Neural progenitor cell (in vitro differentiated cells): ENCODE measurements around the gene GDNF. TPM values are rescaled to one million over a fixed set of nuclear protein-coding genes. Genes with fewer than 3 reads are reported as not detected.

Experiments
- DNase-seq: peaks from one replicate; pipeline ENCODE4 v3.0.0-alpha.2; 2016; ENCODE audit warnings: low spot score
- H2AFZ ChIP-seq: fragments of 200-600 bp; sonication (generic); replicated peaks from 2 replicates; pipeline ENCODE4 v1.6.1; 2016; ENCODE audit warnings: antibody characterized with exemption
- H3F3A ChIP-seq: fragments of 200-600 bp; sonication (generic); 2 replicates; pipeline ENCODE4 v1.6.1; 2016; ENCODE audit warnings: antibody characterized with exemption, low read depth
- H3K27ac ChIP-seq: fragments of 200-600 bp; sonication (generic); 2 replicates; pipeline ENCODE4 v1.5.1; 2016; ENCODE audit warnings: mild to moderate bottlenecking
- H3K27me3 ChIP-seq: fragments of 200-600 bp; sonication (generic); 2 replicates; pipeline ENCODE4 v1.6.1; 2016; ENCODE audit warnings: mild to moderate bottlenecking, moderate library complexity
- H3K36me3 ChIP-seq: fragments of 200-600 bp; sonication (generic); 2 replicates; pipeline ENCODE4 v1.5.1; 2016
- H3K4me1 ChIP-seq: fragments of 200-600 bp; sonication (generic); 2 replicates; pipeline ENCODE4 v1.6.1; 2016; ENCODE audit warnings: mixed run types
- H3K4me2 ChIP-seq: fragments of 200-600 bp; sonication (generic); 2 replicates; pipeline ENCODE4 v1.6.1; 2016
- H3K4me3 ChIP-seq: fragments of 200-600 bp; sonication (generic); 2 replicates; pipeline ENCODE4 v1.5.1; 2016
- H3K79me2 ChIP-seq: fragments of 200-600 bp; sonication (generic); 2 replicates; pipeline ENCODE4 v1.6.1; 2016; ENCODE audit warnings: low read depth
- H3K9ac ChIP-seq: fragments of 200-600 bp; sonication (generic); 2 replicates; pipeline ENCODE4 v1.6.1; 2016
- H3K9me3 ChIP-seq: fragments of 200-600 bp; sonication (generic); 2 replicates; pipeline ENCODE4 v1.5.1; 2016; ENCODE audit warnings: low read depth
- H4K20me1 ChIP-seq: fragments of 200-600 bp; sonication (generic); 2 replicates; pipeline ENCODE4 v1.6.1; 2016; ENCODE audit warnings: low read depth
- H3K27ac Mint-ChIP-seq: 3 replicates; pipeline ENCODE4 v1.8.0; 2021; ENCODE audit warnings: mixed read lengths
- H3K27me3 Mint-ChIP-seq: 2 replicates; pipeline ENCODE4 v1.8.0; 2022; ENCODE audit warnings: low read depth, mild to moderate bottlenecking, inconsistent platforms, moderate library complexity, mixed read lengths; ENCODE audit not compliant: insufficient read depth
- H3K36me3 Mint-ChIP-seq: 3 replicates; pipeline ENCODE4 v1.8.0; 2021; ENCODE audit warnings: mixed read lengths
- H3K4me1 Mint-ChIP-seq: 3 replicates; pipeline ENCODE4 v1.8.0; 2021; ENCODE audit warnings: mixed read lengths
- H3K4me3 Mint-ChIP-seq: 3 replicates; pipeline ENCODE4 v1.8.0; 2021; ENCODE audit warnings: mild to moderate bottlenecking, moderate library complexity, mixed read lengths
- H3K9me3 Mint-ChIP-seq: 3 replicates; pipeline ENCODE4 v1.8.0; 2020; ENCODE audit warnings: mixed read lengths
- EZH2 ChIP-seq: fragments of 200-600 bp; sonication (generic); IDR thresholded peaks from 2 replicates; pipeline ENCODE4 v1.6.1; 2017; ENCODE audit warnings: antibody characterized with exemption, mild to moderate bottlenecking, moderate library complexity
- EZH2phosphoT487 ChIP-seq: fragments of 200-600 bp; sonication (generic); IDR thresholded peaks from 2 replicates; pipeline ENCODE4 v1.6.1; 2017; ENCODE audit warnings: antibody characterized with exemption
- total RNA-seq: library from RNA; depleted of rRNA; stranded (reverse); fragments of >200 nt; gene quantifications from 2 replicates; pipeline ENCODE4 v1.2.3, GENCODE V29; 2015; ENCODE audit warnings: low replicate concordance
- TF ChIP-seq, protein P1 (sequence below): fragments of 200-600 bp; sonication (generic); IDR thresholded peaks from 2 replicates; pipeline ENCODE4 v1.5.1; 2017; ENCODE audit warnings: antibody characterized with exemption, mild to moderate bottlenecking

The GDNF gene
- total RNA-seq, 1 donor from 2014 or later, result not detected

DNA sequence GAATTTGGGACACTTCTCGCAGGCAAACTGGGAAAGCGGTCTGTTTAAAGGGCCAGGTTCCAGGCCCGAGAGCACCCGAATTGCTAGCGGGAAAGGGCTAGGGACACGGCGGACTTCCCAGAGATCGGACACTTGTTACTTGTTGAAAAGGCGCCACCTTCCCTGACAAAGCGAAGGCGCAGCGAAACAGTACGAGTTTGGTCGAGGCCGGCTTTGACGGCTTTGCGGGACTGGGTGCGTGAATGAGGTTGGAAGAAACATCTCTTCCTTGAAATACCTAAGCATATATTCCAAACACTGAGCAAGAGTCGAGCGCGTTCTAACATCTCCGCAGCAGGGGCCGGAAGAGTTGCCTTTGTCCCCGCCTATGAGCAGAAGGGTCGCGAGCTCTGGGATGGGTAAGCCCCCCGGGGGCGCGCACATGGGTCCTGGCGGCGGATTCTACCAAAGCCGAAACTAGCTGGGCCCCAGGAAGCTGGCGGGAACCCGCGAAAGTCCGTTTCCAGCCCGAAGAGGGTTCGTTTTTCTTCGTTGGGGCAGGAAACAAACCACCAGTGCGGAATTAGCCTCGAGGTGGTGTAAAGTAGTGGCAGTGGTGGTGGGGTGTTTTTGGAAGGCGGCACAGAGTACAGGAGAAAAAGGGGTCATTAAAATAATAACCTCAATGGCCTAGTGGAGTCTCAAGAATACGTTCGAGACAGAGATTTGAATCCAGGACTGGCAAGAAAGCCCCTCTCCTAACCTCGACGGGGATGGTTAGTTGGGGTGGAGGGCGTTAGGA, 1.5 kb downstream of the GDNF start:
- H3K27me3 Mint-ChIP-seq, result peaks cover 70% of the 10 kb centered on the region
- H3K27ac Mint-ChIP-seq, result no peak overlapping the region
- H3K9ac ChIP-seq, result no peak overlapping the region

DNA sequence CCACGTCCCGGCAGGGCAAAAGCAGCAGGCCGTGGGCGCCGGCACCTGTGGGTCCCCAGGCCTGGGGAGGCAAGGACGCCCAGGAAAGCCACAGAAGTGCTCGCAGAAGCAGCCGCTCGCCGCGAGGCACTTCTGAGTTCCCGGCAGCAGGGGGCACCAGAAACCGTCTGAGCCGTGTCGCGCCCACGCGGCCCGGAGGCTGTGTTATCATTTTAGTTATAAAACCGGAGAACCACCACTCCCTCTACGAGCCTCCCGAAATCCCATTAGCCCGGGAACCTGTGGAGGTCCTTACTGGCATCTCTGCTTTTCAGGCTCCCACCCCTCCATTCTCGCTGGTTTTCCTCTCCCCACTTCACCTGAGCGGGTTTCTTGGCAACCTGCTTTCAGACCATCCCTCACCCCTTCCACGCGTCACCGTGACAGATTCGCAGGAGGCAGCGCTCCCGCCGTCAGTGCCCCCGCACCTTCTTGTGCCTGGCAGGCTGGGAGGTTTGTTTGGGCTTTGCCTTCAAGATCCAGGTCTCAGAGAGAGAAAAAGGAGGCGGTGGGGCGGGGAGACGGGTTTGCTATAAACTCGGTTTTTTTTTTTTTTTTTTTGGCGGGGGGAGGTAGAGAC, 2.3 kb downstream of the GDNF start:
- Histone ChIP-seq H3K4me2 (peak overlapping the region; percentile 82), H4K20me1 (peaks cover 15% of the 10 kb centered on the region), H3F3A (peaks cover 32% of the 10 kb centered on the region), H3K27me3 (peaks cover 97% of the 10 kb centered on the region), H3K4me1 (peaks cover 29% of the 10 kb centered on the region), H3K4me3 (peak overlapping the region; percentile 44), H3K36me3 (no peaks in the 10 kb centered on the region), H2AFZ (peak overlapping the region; percentile 91), H3K9me3 (no peaks in the 10 kb centered on the region), H3K27ac (no peak overlapping the region), H3K9ac (no peak overlapping the region), H3K79me2 (no peaks in the 10 kb centered on the region)
- H3K9me3 Mint-ChIP-seq, result peaks cover 2% of the 10 kb centered on the region
- H3K27ac Mint-ChIP-seq, result no peak overlapping the region
- DNase-seq, result peak; percentile 78
- TF ChIP-seq, protein P1, sequence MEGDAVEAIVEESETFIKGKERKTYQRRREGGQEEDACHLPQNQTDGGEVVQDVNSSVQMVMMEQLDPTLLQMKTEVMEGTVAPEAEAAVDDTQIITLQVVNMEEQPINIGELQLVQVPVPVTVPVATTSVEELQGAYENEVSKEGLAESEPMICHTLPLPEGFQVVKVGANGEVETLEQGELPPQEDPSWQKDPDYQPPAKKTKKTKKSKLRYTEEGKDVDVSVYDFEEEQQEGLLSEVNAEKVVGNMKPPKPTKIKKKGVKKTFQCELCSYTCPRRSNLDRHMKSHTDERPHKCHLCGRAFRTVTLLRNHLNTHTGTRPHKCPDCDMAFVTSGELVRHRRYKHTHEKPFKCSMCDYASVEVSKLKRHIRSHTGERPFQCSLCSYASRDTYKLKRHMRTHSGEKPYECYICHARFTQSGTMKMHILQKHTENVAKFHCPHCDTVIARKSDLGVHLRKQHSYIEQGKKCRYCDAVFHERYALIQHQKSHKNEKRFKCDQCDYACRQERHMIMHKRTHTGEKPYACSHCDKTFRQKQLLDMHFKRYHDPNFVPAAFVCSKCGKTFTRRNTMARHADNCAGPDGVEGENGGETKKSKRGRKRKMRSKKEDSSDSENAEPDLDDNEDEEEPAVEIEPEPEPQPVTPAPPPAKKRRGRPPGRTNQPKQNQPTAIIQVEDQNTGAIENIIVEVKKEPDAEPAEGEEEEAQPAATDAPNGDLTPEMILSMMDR, result peak; percentile 77
- TF ChIP-seq EZH2phosphoT487, result no peak
- peak; percentile 53 for TF ChIP-seq EZH2
- peaks cover 38% of the 10 kb centered on the region for H3K4me1 Mint-ChIP-seq
- H3K27me3 Mint-ChIP-seq, result peaks cover 76% of the 10 kb centered on the region
- H3K36me3 Mint-ChIP-seq, result no peaks in the 10 kb centered on the region
- H3K4me3 Mint-ChIP-seq, result peak overlapping the region; percentile 85

More for the DNA sequence above, 1.5 kb downstream of the GDNF start:
- TF ChIP-seq, protein P1, result peak; percentile 44
- peak; percentile 59 for TF ChIP-seq EZH2phosphoT487
- TF ChIP-seq EZH2, result peak; percentile 46
- peak; percentile 82 for DNase-seq
- Histone ChIP-seq H4K20me1 (peaks cover 15% of the 10 kb centered on the region), H3K4me1 (peaks cover 21% of the 10 kb centered on the region), H3K4me2 (peak overlapping the region; percentile 82), H3K9me3 (no peaks in the 10 kb centered on the region), H3K27me3 (peaks cover 100% of the 10 kb centered on the region), H3K79me2 (no peaks in the 10 kb centered on the region), H3F3A (peaks cover 26% of the 10 kb centered on the region), H3K27ac (no peak overlapping the region), H3K36me3 (no peaks in the 10 kb centered on the region), H2AFZ (no peak overlapping the region), H3K4me3 (peak overlapping the region; percentile 44)
- H3K36me3 Mint-ChIP-seq, result no peaks in the 10 kb centered on the region
- H3K4me3 Mint-ChIP-seq, result peak overlapping the region; percentile 85
- H3K9me3 Mint-ChIP-seq, result peaks cover 2% of the 10 kb centered on the region
- peaks cover 38% of the 10 kb centered on the region for H3K4me1 Mint-ChIP-seq

DNA sequence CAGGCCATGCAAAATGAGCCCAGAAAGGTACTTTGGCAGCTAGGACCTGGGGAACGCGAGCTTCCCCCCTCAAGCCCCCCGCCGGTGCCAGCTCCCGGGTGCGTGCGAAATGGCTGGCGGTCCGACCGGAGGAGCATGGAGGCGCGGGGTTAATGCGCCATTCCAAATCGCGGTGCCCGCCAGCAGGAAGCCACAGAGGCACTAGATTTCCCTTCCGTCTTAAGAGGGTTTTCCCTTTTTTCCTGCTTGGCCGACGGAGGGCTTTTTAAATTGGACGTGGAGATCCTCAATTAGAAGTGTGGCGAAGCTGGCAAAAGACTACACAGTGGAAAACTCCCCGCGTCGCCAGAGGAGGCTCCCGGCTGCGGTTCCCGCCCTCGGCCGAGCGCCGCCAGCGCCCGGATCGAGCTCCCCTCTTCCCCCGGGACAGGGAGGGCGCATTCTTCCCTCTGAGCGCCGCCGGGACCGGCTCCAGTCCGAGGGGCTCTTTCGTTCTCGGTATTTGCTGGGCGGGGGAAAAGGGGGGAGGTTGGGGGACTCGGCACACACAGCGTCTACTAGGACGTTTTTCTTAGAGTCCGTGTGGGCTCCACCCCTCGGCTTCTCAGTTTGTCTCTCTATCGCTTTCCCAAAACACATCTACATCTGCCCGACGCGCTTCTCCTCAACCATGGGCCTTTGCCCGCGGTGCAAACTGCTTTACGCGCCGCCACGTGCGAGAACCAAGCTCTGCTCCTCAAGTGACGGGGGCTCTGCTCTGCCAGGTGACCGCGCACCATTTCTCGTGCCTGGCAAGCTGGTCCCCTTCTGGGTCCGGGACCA, 3.0 kb downstream of the GDNF start:
- H3K27me3 ChIP-seq, result peaks cover 92% of the 10 kb centered on the region
- H3K36me3 ChIP-seq, result no peaks in the 10 kb centered on the region
- Mint-ChIP-seq H3K36me3 (no peaks in the 10 kb centered on the region), H3K4me1 (peaks cover 38% of the 10 kb centered on the region), H3K27me3 (peaks cover 76% of the 10 kb centered on the region), H3K27ac (no peak overlapping the region), H3K4me3 (peak overlapping the region; percentile 85), H3K9me3 (peaks cover 2% of the 10 kb centered on the region)
- H3K27ac ChIP-seq, result no peak overlapping the region
- peak overlapping the region; percentile 44 for H3K4me3 ChIP-seq
- peak overlapping the region; percentile 82 for H3K4me2 ChIP-seq
- peaks cover 35% of the 10 kb centered on the region for H3F3A ChIP-seq
- no peaks in the 10 kb centered on the region for H3K79me2 ChIP-seq
- TF ChIP-seq EZH2 (peak; percentile 81), EZH2phosphoT487 (peak; percentile 79)
- TF ChIP-seq, protein P1, result no peak
- H3K9ac ChIP-seq, result no peak overlapping the region
- H3K9me3 ChIP-seq, result no peaks in the 10 kb centered on the region
- peak overlapping the region; percentile 91 for H2AFZ ChIP-seq
- peak; percentile 70 for DNase-seq
- peaks cover 32% of the 10 kb centered on the region for H3K4me1 ChIP-seq
- H4K20me1 ChIP-seq, result peaks cover 15% of the 10 kb centered on the region
